Measurements from ENCODE around the gene RAPGEF4. TPM values are rescaled to one million over a fixed set of nuclear protein-coding genes. Genes with fewer than 3 reads are reported as not detected.
A peak's percentile ranks its signal among the peaks of the same experiment; 100 is the strongest.

RAPGEF4 gene
- total and polyA plus RNA-seq, 9 of the 15 experiments (the other 6 are each of a cell fraction or from before 2014, with no cell fraction given), result 0.04 to 0.33 (median 0.13) TPM; not detected in 6

GRCh38 chr2:172806493-172806892, 70.8 kb downstream of the RAPGEF4 start (continued):
- TF ChIP-seq E4F1 (CRISPR knock-in tag; IDR thresholded peaks at IDR 0.05; ENCODE audit: borderline replicate concordance) (no peak), MEF2A (IDR thresholded peaks at IDR 0.05; ENCODE audit: control insufficient read depth, low read depth, low read length) (no peak), SP2 (IDR thresholded peaks at IDR 0.05; ENCODE audit: extremely low read depth, low read depth, low read length, poor library complexity, severe bottlenecking) (no peak), NR2C2 (CRISPR knock-in tag; IDR thresholded peaks at IDR 0.05) (no peak), NR2C2 (tag; IDR thresholded peaks at IDR 0.05) (no peak), ZSCAN29 (IDR thresholded peaks at IDR 0.05) (no peak), LCOR (CRISPR knock-in tag; IDR thresholded peaks at IDR 0.05) (no peak), NR1H2 (CRISPR knock-in tag; IDR thresholded peaks at IDR 0.05) (no peak), ZNF124 (CRISPR knock-in tag; IDR thresholded peaks at IDR 0.05) (no peak), HMG20A (CRISPR knock-in tag; conservative IDR thresholded peaks at IDR 0.05) (no peak)
- TF ChIP-seq, protein P1, sequence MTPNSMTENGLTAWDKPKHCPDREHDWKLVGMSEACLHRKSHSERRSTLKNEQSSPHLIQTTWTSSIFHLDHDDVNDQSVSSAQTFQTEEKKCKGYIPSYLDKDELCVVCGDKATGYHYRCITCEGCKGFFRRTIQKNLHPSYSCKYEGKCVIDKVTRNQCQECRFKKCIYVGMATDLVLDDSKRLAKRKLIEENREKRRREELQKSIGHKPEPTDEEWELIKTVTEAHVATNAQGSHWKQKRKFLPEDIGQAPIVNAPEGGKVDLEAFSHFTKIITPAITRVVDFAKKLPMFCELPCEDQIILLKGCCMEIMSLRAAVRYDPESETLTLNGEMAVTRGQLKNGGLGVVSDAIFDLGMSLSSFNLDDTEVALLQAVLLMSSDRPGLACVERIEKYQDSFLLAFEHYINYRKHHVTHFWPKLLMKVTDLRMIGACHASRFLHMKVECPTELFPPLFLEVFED (CRISPR knock-in tag; conservative IDR thresholded peaks at IDR 0.05), result no peak
- TF ChIP-seq, protein P2, sequence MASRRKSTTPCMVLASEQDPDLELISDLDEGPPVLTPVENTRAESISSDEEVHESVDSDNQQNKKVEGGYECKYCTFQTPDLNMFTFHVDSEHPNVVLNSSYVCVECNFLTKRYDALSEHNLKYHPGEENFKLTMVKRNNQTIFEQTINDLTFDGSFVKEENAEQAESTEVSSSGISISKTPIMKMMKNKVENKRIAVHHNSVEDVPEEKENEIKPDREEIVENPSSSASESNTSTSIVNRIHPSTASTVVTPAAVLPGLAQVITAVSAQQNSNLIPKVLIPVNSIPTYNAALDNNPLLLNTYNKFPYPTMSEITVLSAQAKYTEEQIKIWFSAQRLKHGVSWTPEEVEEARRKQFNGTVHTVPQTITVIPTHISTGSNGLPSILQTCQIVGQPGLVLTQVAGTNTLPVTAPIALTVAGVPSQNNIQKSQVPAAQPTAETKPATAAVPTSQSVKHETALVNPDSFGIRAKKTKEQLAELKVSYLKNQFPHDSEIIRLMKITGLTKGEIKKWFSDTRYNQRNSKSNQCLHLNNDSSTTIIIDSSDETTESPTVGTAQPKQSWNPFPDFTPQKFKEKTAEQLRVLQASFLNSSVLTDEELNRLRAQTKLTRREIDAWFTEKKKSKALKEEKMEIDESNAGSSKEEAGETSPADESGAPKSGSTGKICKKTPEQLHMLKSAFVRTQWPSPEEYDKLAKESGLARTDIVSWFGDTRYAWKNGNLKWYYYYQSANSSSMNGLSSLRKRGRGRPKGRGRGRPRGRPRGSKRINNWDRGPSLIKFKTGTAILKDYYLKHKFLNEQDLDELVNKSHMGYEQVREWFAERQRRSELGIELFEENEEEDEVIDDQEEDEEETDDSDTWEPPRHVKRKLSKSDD (conservative IDR thresholded peaks at IDR 0.05; ENCODE audit: low read length), result no peak
- TF ChIP-seq, protein P3, sequence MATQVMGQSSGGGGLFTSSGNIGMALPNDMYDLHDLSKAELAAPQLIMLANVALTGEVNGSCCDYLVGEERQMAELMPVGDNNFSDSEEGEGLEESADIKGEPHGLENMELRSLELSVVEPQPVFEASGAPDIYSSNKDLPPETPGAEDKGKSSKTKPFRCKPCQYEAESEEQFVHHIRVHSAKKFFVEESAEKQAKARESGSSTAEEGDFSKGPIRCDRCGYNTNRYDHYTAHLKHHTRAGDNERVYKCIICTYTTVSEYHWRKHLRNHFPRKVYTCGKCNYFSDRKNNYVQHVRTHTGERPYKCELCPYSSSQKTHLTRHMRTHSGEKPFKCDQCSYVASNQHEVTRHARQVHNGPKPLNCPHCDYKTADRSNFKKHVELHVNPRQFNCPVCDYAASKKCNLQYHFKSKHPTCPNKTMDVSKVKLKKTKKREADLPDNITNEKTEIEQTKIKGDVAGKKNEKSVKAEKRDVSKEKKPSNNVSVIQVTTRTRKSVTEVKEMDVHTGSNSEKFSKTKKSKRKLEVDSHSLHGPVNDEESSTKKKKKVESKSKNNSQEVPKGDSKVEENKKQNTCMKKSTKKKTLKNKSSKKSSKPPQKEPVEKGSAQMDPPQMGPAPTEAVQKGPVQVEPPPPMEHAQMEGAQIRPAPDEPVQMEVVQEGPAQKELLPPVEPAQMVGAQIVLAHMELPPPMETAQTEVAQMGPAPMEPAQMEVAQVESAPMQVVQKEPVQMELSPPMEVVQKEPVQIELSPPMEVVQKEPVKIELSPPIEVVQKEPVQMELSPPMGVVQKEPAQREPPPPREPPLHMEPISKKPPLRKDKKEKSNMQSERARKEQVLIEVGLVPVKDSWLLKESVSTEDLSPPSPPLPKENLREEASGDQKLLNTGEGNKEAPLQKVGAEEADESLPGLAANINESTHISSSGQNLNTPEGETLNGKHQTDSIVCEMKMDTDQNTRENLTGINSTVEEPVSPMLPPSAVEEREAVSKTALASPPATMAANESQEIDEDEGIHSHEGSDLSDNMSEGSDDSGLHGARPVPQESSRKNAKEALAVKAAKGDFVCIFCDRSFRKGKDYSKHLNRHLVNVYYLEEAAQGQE (IDR thresholded peaks at IDR 0.05; ENCODE audit: borderline replicate concordance), result peak; percentile 64; the same call in 1 of the 2 replicates
- TF ChIP-seq, protein P3 (CRISPR knock-in tag; IDR thresholded peaks at IDR 0.05; ENCODE audit: low read depth), result no peak

All from K562 (cell line).